Lower leg skin (tissue), 4 donors: ENCODE results near the gene VTI1A. TPM values are rescaled to one million over a fixed set of nuclear protein-coding genes. Genes with fewer than 3 reads are reported as not detected.

ENCODE experiments used
- DNase-seq, 2 donors: peaks; one replicate each; pipeline ENCODE4 v3.0.0-alpha.2; 2019; ENCODE audit warnings: low spot score in 2 of 2
- H3K4me3 ChIP-seq: fragments of 200-600 bp; sonication (generic); 2 replicates; pipeline ENCODE4 v1.5.1; 2017; ENCODE audit warnings: mild to moderate bottlenecking, low read depth; ENCODE audit not compliant: poor library complexity, severe bottlenecking
- POLR2A ChIP-seq, 2 donors: fragments of 450-650 bp; IDR thresholded peaks; one replicate each; pipeline ENCODE4 v1.6.1; 2016 to 2017; ENCODE audit warnings: antibody characterized with exemption in 2 of 2, mild to moderate bottlenecking in 1 of 2, moderate library complexity in 1 of 2
- WGBS, 2 donors: methylation state at CpG; one replicate each; pipeline ENCODE4 v1.1.5; 2018; 5-methylcytosine and 5-hydroxymethylcytosine counted together
- intact Hi-C: fragments of 100-400 bp; cut with DNase I; formaldehyde crosslinking; loops from one replicate; pipeline ENCODE4 v1.15.0; 2023; ENCODE audit warnings: low total_unique reads
- total RNA-seq, 4 donors: library from RNA; depleted of rRNA; stranded (reverse); fragments of >200 nt; gene quantifications; one replicate each; pipeline ENCODE4 v1.1.0, GENCODE V29; 2016
- TF ChIP-seq, protein P1 (sequence below), 3 donors: fragments of 450-650 bp; IDR thresholded peaks; one replicate each; pipeline ENCODE4 v1.5.1; 2016; ENCODE audit warnings: antibody characterized with exemption in 3 of 3, mild to moderate bottlenecking in 3 of 3, moderate library complexity in 2 of 3

VTI1A gene
- total RNA-seq, 4 donors from 2014 or later: 30.8 to 85.7 (median 35.6) TPM

DNA sequence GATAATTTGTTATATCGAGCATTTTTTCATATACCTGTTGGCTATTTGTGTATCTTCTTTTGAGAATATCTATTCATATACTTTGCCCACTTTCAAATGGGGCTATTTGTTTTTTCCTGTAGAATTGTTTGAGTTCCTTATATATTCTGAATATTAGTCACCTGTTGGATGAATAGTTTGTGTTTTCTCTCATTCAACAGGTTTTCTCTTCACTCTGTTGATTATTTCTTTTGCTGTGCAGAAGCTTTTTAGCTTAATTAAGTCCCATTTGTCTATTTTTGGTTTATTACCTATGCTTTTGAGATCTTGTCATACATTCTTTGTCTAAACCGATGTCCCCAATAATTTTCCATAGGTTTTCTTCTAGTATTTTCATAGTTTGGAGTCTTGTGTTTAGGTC lies 65.3 kb downstream of the VTI1A start:
- 91 to 96% methylated on average over 2 of the region's 2 CpGs for WGBS, 2 donors
- intact Hi-C loops: no loop called here
- no peak for DNase-seq
- no peak overlapping the region for H3K4me3 ChIP-seq
- TF ChIP-seq, protein P1, sequence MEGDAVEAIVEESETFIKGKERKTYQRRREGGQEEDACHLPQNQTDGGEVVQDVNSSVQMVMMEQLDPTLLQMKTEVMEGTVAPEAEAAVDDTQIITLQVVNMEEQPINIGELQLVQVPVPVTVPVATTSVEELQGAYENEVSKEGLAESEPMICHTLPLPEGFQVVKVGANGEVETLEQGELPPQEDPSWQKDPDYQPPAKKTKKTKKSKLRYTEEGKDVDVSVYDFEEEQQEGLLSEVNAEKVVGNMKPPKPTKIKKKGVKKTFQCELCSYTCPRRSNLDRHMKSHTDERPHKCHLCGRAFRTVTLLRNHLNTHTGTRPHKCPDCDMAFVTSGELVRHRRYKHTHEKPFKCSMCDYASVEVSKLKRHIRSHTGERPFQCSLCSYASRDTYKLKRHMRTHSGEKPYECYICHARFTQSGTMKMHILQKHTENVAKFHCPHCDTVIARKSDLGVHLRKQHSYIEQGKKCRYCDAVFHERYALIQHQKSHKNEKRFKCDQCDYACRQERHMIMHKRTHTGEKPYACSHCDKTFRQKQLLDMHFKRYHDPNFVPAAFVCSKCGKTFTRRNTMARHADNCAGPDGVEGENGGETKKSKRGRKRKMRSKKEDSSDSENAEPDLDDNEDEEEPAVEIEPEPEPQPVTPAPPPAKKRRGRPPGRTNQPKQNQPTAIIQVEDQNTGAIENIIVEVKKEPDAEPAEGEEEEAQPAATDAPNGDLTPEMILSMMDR (IDR thresholded peaks at IDR 0.05): no peak
- no peak for TF ChIP-seq POLR2A (IDR thresholded peaks at IDR 0.05)

DNA sequence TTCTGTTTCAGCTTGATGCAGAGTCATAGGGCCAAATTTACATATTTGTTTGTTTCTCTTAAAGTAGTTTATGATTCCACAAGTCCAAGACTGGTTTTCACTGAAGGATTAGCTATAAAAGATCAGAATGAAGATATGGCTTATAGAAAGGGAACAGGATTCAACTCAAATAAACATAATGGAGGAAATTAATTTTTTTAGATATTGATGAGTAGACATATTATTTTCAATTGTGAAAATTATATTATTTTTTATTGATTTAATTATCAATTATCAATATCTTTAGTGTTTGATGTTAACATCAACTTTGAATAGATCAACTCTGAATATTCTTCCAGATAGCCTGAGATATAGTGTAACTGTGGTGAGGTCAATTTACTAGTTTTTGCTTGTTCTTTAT lies 68.1 kb downstream of the VTI1A start:
- TF ChIP-seq, protein P1 (IDR thresholded peaks at IDR 0.05): no peak
- TF ChIP-seq POLR2A (IDR thresholded peaks at IDR 0.05): no peak
- DNase-seq: no peak
- intact Hi-C loops: no loop called here
- H3K4me3 ChIP-seq: no peak overlapping the region

DNA sequence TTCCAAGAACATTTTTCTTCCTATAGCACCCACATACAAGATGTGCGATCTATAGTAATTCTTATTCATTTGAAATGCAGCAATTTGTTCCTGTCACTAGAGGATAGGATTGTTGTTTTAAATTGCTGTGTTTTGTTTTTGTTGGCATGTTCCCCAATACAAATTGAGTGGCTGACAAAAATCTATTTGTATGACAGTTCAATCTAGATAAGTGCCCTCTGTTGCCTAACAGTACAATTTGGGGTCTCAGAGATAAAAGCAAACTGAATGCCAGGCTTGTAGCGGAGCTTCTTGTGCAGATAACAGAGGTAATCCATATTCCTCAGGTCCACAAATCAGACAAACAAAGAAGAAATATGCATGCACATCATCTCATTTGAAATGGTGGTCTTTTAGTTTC lies 68.8 kb downstream of the VTI1A start:
- H3K4me3 ChIP-seq: no peak overlapping the region
- 93 to 95% methylated on average over 2 of the region's 2 CpGs for WGBS, 2 donors
- TF ChIP-seq, protein P1 (IDR thresholded peaks at IDR 0.05): no peak
- TF ChIP-seq POLR2A (IDR thresholded peaks at IDR 0.05): no peak
- no peak for DNase-seq
- intact Hi-C loops: no loop called here

DNA sequence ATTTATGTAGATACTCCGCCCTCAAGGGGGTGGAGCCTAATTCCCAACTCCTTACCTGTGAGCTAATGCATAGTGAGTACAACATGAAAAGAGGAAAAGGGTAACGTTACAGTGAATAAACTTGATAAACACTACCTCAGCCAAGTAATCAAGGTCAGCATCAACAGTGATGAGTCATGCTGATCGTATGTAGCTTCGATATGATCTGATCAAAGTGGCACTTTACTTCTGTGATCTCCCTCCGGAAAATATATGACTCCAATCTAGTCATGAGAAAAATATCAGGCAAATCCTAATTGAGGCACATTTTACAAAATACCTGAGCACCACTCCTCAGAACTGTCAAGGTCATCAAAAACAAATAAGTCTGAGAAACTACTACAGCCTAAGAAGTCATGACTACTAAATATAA lies 70.4 kb downstream of the VTI1A start:
- WGBS, 2 donors: 52 to 64% methylated on average over 5 of the region's 5 CpGs
- intact Hi-C loops: no loop called here
- no peak overlapping the region for H3K4me3 ChIP-seq
- no peak for DNase-seq
- TF ChIP-seq POLR2A (IDR thresholded peaks at IDR 0.05): no peak
- TF ChIP-seq, protein P1 (IDR thresholded peaks at IDR 0.05): no peak

DNA sequence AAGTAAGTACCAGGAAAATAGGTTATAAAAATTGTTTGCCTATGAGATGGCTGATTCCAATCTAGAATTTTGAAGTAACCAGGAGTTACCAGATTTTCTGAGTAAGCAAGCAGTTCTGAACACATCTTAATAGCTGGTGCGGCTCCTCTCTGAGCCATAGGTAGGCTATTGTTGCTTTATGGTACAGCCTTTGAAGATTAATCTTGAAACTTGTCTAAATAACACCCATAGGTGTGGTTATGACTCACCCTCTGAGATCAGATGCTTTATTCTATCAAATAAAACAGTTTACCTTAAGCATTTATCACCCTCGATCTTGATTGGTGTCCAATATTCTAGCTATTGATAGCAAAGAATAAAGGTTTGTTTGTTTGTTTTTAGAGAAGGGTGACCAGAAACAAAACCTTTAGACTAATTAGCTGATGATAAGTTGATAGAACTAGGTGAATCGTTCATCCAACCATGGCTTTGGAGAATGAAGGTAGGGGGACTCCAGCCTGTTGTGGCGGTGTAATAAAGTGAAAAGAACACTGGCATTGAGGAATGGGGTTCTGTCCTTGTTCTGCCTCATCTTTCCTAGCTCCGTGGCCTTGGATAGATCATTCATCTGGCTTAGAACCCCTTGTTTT lies 72.2 kb downstream of the VTI1A start:
- 69 to 74% methylated on average over 5 of the region's 5 CpGs for WGBS, 2 donors

More for the DNA sequence above, 72.2 kb downstream of the VTI1A start:
- intact Hi-C loops: no loop called here
- TF ChIP-seq, protein P1 (IDR thresholded peaks at IDR 0.05): no peak
- no peak for TF ChIP-seq POLR2A (IDR thresholded peaks at IDR 0.05)
- no peak overlapping the region for H3K4me3 ChIP-seq
- no peak for DNase-seq
